ENCODE measurements around the gene CRYBA1. TPM values are rescaled to one million over a fixed set of nuclear protein-coding genes. Genes with fewer than 3 reads are reported as not detected.

The CRYBA1 gene
- total and polyA plus RNA-seq, 2 donors from 2014 or later = not detected

GRCh38 chr17:29235904-29236303 is 10.8 kb upstream of the CRYBA1 start:
- no peaks in the 10 kb centered on the region for H3K27me3 ChIP-seq (ENCODE audit: control insufficient read depth, insufficient read depth, low read length)
- TF ChIP-seq, protein P1, sequence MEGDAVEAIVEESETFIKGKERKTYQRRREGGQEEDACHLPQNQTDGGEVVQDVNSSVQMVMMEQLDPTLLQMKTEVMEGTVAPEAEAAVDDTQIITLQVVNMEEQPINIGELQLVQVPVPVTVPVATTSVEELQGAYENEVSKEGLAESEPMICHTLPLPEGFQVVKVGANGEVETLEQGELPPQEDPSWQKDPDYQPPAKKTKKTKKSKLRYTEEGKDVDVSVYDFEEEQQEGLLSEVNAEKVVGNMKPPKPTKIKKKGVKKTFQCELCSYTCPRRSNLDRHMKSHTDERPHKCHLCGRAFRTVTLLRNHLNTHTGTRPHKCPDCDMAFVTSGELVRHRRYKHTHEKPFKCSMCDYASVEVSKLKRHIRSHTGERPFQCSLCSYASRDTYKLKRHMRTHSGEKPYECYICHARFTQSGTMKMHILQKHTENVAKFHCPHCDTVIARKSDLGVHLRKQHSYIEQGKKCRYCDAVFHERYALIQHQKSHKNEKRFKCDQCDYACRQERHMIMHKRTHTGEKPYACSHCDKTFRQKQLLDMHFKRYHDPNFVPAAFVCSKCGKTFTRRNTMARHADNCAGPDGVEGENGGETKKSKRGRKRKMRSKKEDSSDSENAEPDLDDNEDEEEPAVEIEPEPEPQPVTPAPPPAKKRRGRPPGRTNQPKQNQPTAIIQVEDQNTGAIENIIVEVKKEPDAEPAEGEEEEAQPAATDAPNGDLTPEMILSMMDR (IDR thresholded peaks at IDR 0.05; ENCODE audit: borderline replicate concordance, extremely low read depth, insufficient read depth) = no peak
- no peak for DNase-seq
- intact Hi-C loops (cut with DNase I) = no loop called here
- H3K27ac ChIP-seq (ENCODE audit: low read depth in 2 of 2, low read length in 2 of 2) = no peak overlapping the region
- H3K9me3 ChIP-seq (ENCODE audit: control insufficient read depth in 2 of 3, insufficient read depth in 1 of 3, low read length in 3 of 3) = no peaks in the 10 kb centered on the region
- no peaks in the 10 kb centered on the region for H3K4me1 ChIP-seq (ENCODE audit: control insufficient read depth in 2 of 3, insufficient read depth in 2 of 3, low read depth in 1 of 3, low read length in 3 of 3)
- H3K36me3 ChIP-seq (ENCODE audit: control insufficient read depth in 2 of 3, insufficient read depth in 3 of 3, low read length in 3 of 3) = no peaks in the 10 kb centered on the region
- H3K9ac ChIP-seq (ENCODE audit: low read length in 3 of 3) = no peak overlapping the region
- no peak for FAIRE-seq
- no peak overlapping the region for H3K4me3 ChIP-seq (ENCODE audit: low read length in 3 of 3)

GRCh38 chr17:29237476-29238132 is 9.1 kb upstream of the CRYBA1 start:
- H3K27me3 ChIP-seq (ENCODE audit: control insufficient read depth, insufficient read depth, low read length) = no peaks in the 10 kb centered on the region
- H3K9me3 ChIP-seq (ENCODE audit: control insufficient read depth in 2 of 3, insufficient read depth in 1 of 3, low read length in 3 of 3) = no peaks in the 10 kb centered on the region
- H3K9ac ChIP-seq (ENCODE audit: low read length in 3 of 3) = no peak overlapping the region
- intact Hi-C loops (cut with DNase I) = no loop called here
- no peaks in the 10 kb centered on the region for H3K4me1 ChIP-seq (ENCODE audit: control insufficient read depth in 2 of 3, insufficient read depth in 2 of 3, low read depth in 1 of 3, low read length in 3 of 3)
- no peak overlapping the region for H3K27ac ChIP-seq (ENCODE audit: low read depth in 2 of 2, low read length in 2 of 2)
- TF ChIP-seq, protein P1 (IDR thresholded peaks at IDR 0.05; ENCODE audit: borderline replicate concordance, extremely low read depth, insufficient read depth) = no peak
- FAIRE-seq = no peak
- H3K36me3 ChIP-seq (ENCODE audit: control insufficient read depth in 2 of 3, insufficient read depth in 3 of 3, low read length in 3 of 3) = no peaks in the 10 kb centered on the region
- no peak overlapping the region for H3K4me3 ChIP-seq (ENCODE audit: low read length in 3 of 3)
- DNase-seq = no peak

GRCh38 chr17:29238133-29238850 is 8.4 kb upstream of the CRYBA1 start:
- Histone ChIP-seq H3K36me3 (ENCODE audit: control insufficient read depth in 2 of 3, insufficient read depth in 3 of 3, low read length in 3 of 3) (no peaks in the 10 kb centered on the region), H3K4me1 (ENCODE audit: control insufficient read depth in 2 of 3, insufficient read depth in 2 of 3, low read depth in 1 of 3, low read length in 3 of 3) (no peaks in the 10 kb centered on the region), H3K9ac (ENCODE audit: low read length in 3 of 3) (no peak overlapping the region), H3K27ac (ENCODE audit: low read depth in 2 of 2, low read length in 2 of 2) (no peak overlapping the region), H3K9me3 (ENCODE audit: control insufficient read depth in 2 of 3, insufficient read depth in 1 of 3, low read length in 3 of 3) (no peaks in the 10 kb centered on the region), H3K4me3 (ENCODE audit: low read length in 3 of 3) (no peak overlapping the region), H3K27me3 (ENCODE audit: control insufficient read depth, insufficient read depth, low read length) (no peaks in the 10 kb centered on the region)
- TF ChIP-seq, protein P1 (IDR thresholded peaks at IDR 0.05; ENCODE audit: borderline replicate concordance, extremely low read depth, insufficient read depth) = no peak
- intact Hi-C loops (cut with DNase I) = no loop called here
- DNase-seq (no peak), FAIRE-seq (no peak)

Data from kidney (tissue), 14 donors.